Right cardiac atrium (tissue), 5 donors: ENCODE measurements around the gene IL36RN. TPM values are rescaled to one million over a fixed set of nuclear protein-coding genes. Genes with fewer than 3 reads are reported as not detected.

ENCODE experiments used
- ATAC-seq, 2 donors: fragments of 200-7000 bp; cut with Tn5 transposase; one replicate each; pipeline versions ENCODE4 v1.8.0 to v1.9.1; 2020; ENCODE audit warnings: moderate library complexity in 2 of 2, mild to moderate bottlenecking in 1 of 2
- DNase-seq, 3 donors: peaks; one replicate each; pipeline ENCODE4 v3.0.0-alpha.2; 2020
- H3K27ac ChIP-seq: one replicate; pipeline ENCODE4 v1.5.1; 2013; ENCODE audit warnings: mild to moderate bottlenecking, low read length, control low read depth, moderate library complexity
- H3K27me3 ChIP-seq: one replicate; pipeline ENCODE4 v1.6.1; 2013; ENCODE audit not compliant: control insufficient read depth, insufficient read depth
- H3K4me1 ChIP-seq: one replicate; pipeline ENCODE4 v1.6.1; 2013; ENCODE audit warnings: low read length; ENCODE audit not compliant: control insufficient read depth, insufficient read depth
- H3K4me3 ChIP-seq: one replicate; pipeline ENCODE4 v1.5.1; 2013; ENCODE audit warnings: low read length, control low read depth
- H3K9me3 ChIP-seq: one replicate; pipeline ENCODE4 v1.6.1; 2013; ENCODE audit warnings: low read length; ENCODE audit not compliant: control insufficient read depth
- WGBS: extraction: QIAGEN DNeasy Blood & Tissue Kit; methylation state at CpG from one replicate; pipeline ENCODE4 v1.1.7; 2013; 5-methylcytosine and 5-hydroxymethylcytosine counted together
- intact Hi-C, 4 donors: fragments of 100-400 bp; cut with DNase I; formaldehyde crosslinking; loops; one replicate each; pipeline versions ENCODE4 v1.11.0 to v1.14.0; 2022 to 2023
- long read RNA-seq, 4 donors: library from polyadenylated mRNA; unstranded; transcript quantifications; one replicate each; pipeline ENCODE4 v2.0.0, GENCODE V29; 2020 to 2021
- polyA plus RNA-seq: library from polyadenylated mRNA; stranded (reverse); fragments of 200-250 nt; gene quantifications from one replicate; pipeline ENCODE4 v1.2.3, GENCODE V29; 2013
- total RNA-seq, 4 donors: library from RNA; stranded (reverse); fragmentation: NEBNext Ultra II Directional; extraction: Animal tissue kit (Norgen Biotek cat#: 25700); gene quantifications; one replicate each; pipeline ENCODE4 v1.2.1, GENCODE V29; 2021
- donor health status: healthy with polysubstance abuse.
- donor health status: DM: no; HTN: yes; CAD: no.
- donor health status: DM: no; HTN: no; CAD: no.
- donor health status: DM: no; HTN: yes; CAD: no; lungs with severe emphysema.
- donor health status: DM: yes; HTN: yes; CAD: no.

Gene IL36RN
- total RNA-seq (not detected), polyA plus RNA-seq (not detected)
- long read RNA-seq, donor 1 = 0 reads
- long read RNA-seq, donor 2 = 0 reads
- long read RNA-seq, donor 3 = 0 reads
- long read RNA-seq, donor 4 = 0 reads

GRCh38 chr2:113058998-113059960 is at the start of gene IL36RN:
IL36RN (plus strand) TSS chr2:113059198; CDS start chr2:113059439, 241 bp downstream.
- 74% methylated on average over 15 of the region's 15 CpGs for WGBS
- no peaks in the 10 kb centered on the region for H3K27me3 ChIP-seq
- intact Hi-C loops = no loop called here
- no peak for DNase-seq
- no peak for ATAC-seq
- H3K4me3 ChIP-seq = no peak within 1 kb of the TSS
- no peak within 1 kb of the TSS for H3K27ac ChIP-seq
- H3K4me1 ChIP-seq = no peaks in the 10 kb centered on the region
- H3K9me3 ChIP-seq = no peaks in the 10 kb centered on the region

- no peak for DNase-seq
- WGBS = 65% methylated on average over 1 of the region's 1 CpG
- intact Hi-C loops = no loop called here
- Histone ChIP-seq H3K27me3 (no peaks in the 10 kb centered on the region), H3K27ac (no peak overlapping the region), H3K4me3 (no peak overlapping the region), H3K9me3 (no peaks in the 10 kb centered on the region), H3K4me1 (no peaks in the 10 kb centered on the region)
- ATAC-seq = no peak
Measured at GRCh38 chr2:113009622-113010021, 49.4 kb upstream of the IL36RN start.

- ATAC-seq (no peak), DNase-seq (no peak)
- Histone ChIP-seq H3K27ac (no peak overlapping the region), H3K27me3 (no peaks in the 10 kb centered on the region), H3K4me1 (no peaks in the 10 kb centered on the region), H3K9me3 (no peaks in the 10 kb centered on the region), H3K4me3 (no peak overlapping the region)
- intact Hi-C loops = no loop called here
- 41% methylated on average over 2 of the region's 2 CpGs for WGBS
Measured at GRCh38 chr2:113010088-113010487, 48.9 kb upstream of the IL36RN start.

DNA sequence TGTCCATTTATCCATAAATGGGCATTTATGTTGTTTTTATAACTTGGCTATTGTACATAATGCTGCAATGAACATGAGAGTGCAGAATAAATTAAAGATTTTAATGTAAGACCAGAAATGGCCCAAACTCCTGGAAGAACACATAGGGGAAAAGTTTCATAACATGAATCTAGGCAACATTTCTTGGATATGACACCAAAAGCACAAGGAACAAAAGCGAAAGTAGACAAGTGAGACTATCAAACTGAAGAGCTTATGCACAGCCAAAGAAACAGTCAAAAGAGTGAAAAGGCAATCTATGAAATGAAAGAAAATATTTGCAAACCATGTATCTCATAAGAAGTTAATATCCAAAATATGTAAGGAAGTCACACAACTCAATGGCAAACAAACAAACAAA is 47.9 kb upstream of the IL36RN start:
- WGBS = 97% methylated on average over 1 of the region's 1 CpG
- DNase-seq = no peak
- H3K9me3 ChIP-seq = no peaks in the 10 kb centered on the region
- no peak overlapping the region for H3K27ac ChIP-seq
- no peak overlapping the region for H3K4me3 ChIP-seq
- intact Hi-C loops = no loop called here
- H3K27me3 ChIP-seq = no peaks in the 10 kb centered on the region
- ATAC-seq = no peak
- H3K4me1 ChIP-seq = no peaks in the 10 kb centered on the region

- WGBS = 73% methylated on average over 8 of the region's 8 CpGs
- DNase-seq = no peak
Measured at GRCh38 chr2:113012436-113013335, 46.3 kb upstream of the IL36RN start.

GRCh38 chr2:113013336-113013661 is 45.7 kb upstream of the IL36RN start:
- Histone ChIP-seq H3K4me3 (no peak overlapping the region), H3K27ac (no peak overlapping the region), H3K27me3 (no peaks in the 10 kb centered on the region), H3K9me3 (no peaks in the 10 kb centered on the region), H3K4me1 (no peaks in the 10 kb centered on the region)
- no peak for DNase-seq
- intact Hi-C loops = no loop called here
- ATAC-seq = no peak
- WGBS = 87% methylated on average over 3 of the region's 3 CpGs

More at GRCh38 chr2:113012436-113013335, 46.3 kb upstream of the IL36RN start:
- no peaks in the 10 kb centered on the region for H3K4me1 ChIP-seq
- no peak overlapping the region for H3K27ac ChIP-seq
- intact Hi-C loops = no loop called here
- H3K4me3 ChIP-seq = no peak overlapping the region
- no peak for ATAC-seq
- H3K27me3 ChIP-seq = no peaks in the 10 kb centered on the region
- no peaks in the 10 kb centered on the region for H3K9me3 ChIP-seq

GRCh38 chr2:113014067-113014466 is 44.9 kb upstream of the IL36RN start:
- DNase-seq = no peak
- 91% methylated on average over 2 of the region's 2 CpGs for WGBS
- Histone ChIP-seq H3K27me3 (no peaks in the 10 kb centered on the region), H3K27ac (no peak overlapping the region), H3K9me3 (no peaks in the 10 kb centered on the region), H3K4me3 (no peak overlapping the region), H3K4me1 (no peaks in the 10 kb centered on the region)
- ATAC-seq = no peak
- intact Hi-C loops = no loop called here

DNA sequence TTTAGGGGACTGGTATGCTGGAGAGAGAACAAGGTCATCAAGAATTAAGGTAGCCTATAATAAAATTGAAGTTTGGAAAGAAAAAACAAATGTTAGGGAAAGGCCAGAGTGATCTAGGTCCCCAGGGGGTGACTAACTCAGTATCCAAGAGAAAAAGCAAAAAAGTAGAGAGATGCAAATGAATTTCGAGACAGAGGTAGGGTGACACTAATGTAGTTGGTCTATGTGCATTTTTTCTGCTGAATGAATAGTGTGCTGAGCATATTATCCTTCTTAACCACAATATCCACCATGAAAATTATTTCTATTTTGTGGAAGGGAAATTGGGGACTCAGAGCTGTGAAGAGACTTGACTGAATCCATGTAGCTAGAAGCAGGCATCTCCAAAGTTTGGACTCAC is 44.0 kb upstream of the IL36RN start:
- no peak for ATAC-seq

GRCh38 chr2:113015655-113016054 is 43.3 kb upstream of the IL36RN start:
- DNase-seq (no peak), ATAC-seq (no peak)
- no peak overlapping the region for H3K27ac ChIP-seq
- H3K4me1 ChIP-seq = no peaks in the 10 kb centered on the region
- no peak overlapping the region for H3K4me3 ChIP-seq
- intact Hi-C loops = no loop called here
- no peaks in the 10 kb centered on the region for H3K27me3 ChIP-seq
- 89% methylated on average over 2 of the region's 2 CpGs for WGBS
- no peaks in the 10 kb centered on the region for H3K9me3 ChIP-seq

More for the DNA sequence above, 44.0 kb upstream of the IL36RN start:
- no peak overlapping the region for H3K27ac ChIP-seq
- no peaks in the 10 kb centered on the region for H3K9me3 ChIP-seq
- no peaks in the 10 kb centered on the region for H3K27me3 ChIP-seq
- no peak overlapping the region for H3K4me3 ChIP-seq
- WGBS = 71% methylated on average over 1 of the region's 1 CpG
- no peak for DNase-seq
- no peaks in the 10 kb centered on the region for H3K4me1 ChIP-seq
- intact Hi-C loops = no loop called here

- H3K9me3 ChIP-seq = no peaks in the 10 kb centered on the region
- DNase-seq (no peak), ATAC-seq (no peak)
- intact Hi-C loops = no loop called here
- H3K4me3 ChIP-seq = no peak overlapping the region
- WGBS = 78% methylated on average over 3 of the region's 3 CpGs
- no peaks in the 10 kb centered on the region for H3K4me1 ChIP-seq
- H3K27me3 ChIP-seq = no peaks in the 10 kb centered on the region
- no peak overlapping the region for H3K27ac ChIP-seq
Measured at GRCh38 chr2:113018509-113018908, 40.5 kb upstream of the IL36RN start.

DNA sequence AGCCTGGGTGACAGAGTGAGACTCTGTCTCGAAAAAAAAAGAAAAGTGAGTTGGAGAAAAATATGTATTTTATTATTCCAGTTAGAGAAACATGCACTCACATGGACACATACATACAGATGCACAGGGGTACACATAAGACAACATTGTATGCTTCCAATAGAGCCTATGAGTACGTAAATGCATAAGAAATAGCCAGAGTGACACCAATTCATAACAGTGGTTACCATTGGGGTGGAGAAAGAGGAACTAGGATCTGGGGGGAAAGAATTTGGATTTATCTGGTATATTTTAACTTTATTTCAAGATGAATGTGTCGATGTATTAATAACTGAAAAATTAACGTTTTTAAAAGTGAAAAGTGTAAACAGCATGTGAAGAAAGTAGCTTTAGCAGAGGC is 37.7 kb upstream of the IL36RN start:
- intact Hi-C loops = no loop called here

More for the DNA sequence above, 37.7 kb upstream of the IL36RN start:
- DNase-seq (no peak), ATAC-seq (no peak)
- no peaks in the 10 kb centered on the region for H3K27me3 ChIP-seq
- H3K4me3 ChIP-seq = no peak overlapping the region
- H3K4me1 ChIP-seq = no peaks in the 10 kb centered on the region
- WGBS = 64% methylated on average over 4 of the region's 4 CpGs
- no peaks in the 10 kb centered on the region for H3K9me3 ChIP-seq
- no peak overlapping the region for H3K27ac ChIP-seq
